T1000 (cell line): ENCODE measurements around the gene C11orf54.
A peak's percentile ranks its signal among the peaks of the same experiment; 100 is the strongest.

Experiments used
- DNase-seq: peaks from one replicate; lab custom pipeline; 2025; ENCODE audit warnings: mixed read lengths; lab: John Stamatoyannopoulos, UW

Gene C11orf54

GRCh38 chr11:93741094-93741881, at the start of gene C11orf54, which contains the start of gene TAF1D:
Gene C11orf54, plus strand, starts transcription at chr11:93741672. Its CDS starts 5,722 bp downstream, at chr11:93747394.
Gene TAF1D, minus strand, starts transcription at chr11:93741495. Its CDS starts 2,191 bp downstream, at chr11:93739304.
- peak; percentile 89 for DNase-seq

- no peak for DNase-seq
These were observed 47.4 kb upstream of the C11orf54 start for GRCh38 chr11:93694109-93694508.

- DNase-seq: no peak
These were observed 46.9 kb upstream of the C11orf54 start for GRCh38 chr11:93694557-93694956.

- no peak for DNase-seq
These were observed 43.9 kb upstream of the C11orf54 start for GRCh38 chr11:93697611-93698010.

GRCh38 chr11:93700830-93701229, 40.6 kb upstream of the C11orf54 start:
- no peak for DNase-seq

GRCh38 chr11:93704237-93704636, 37.2 kb upstream of the C11orf54 start:
- DNase-seq: no peak

GRCh38 chr11:93710239-93710638, 31.2 kb upstream of the C11orf54 start:
- no peak for DNase-seq

- no peak for DNase-seq
These were observed 28.8 kb upstream of the C11orf54 start for GRCh38 chr11:93712678-93713077.

GRCh38 chr11:93715797-93716396, 25.6 kb upstream of the C11orf54 start:
- no peak for DNase-seq

- no peak for DNase-seq
These were observed 24.0 kb upstream of the C11orf54 start for GRCh38 chr11:93717501-93717900.

- DNase-seq: no peak
These were observed 23.4 kb upstream of the C11orf54 start for GRCh38 chr11:93718057-93718563.

- no peak for DNase-seq
These were observed 22.2 kb upstream of the C11orf54 start for GRCh38 chr11:93719310-93719709.

GRCh38 chr11:93720522-93720921, 20.9 kb upstream of the C11orf54 start:
- no peak for DNase-seq

- DNase-seq: no peak
These were observed 17.4 kb upstream of the C11orf54 start for GRCh38 chr11:93724089-93724488.

GRCh38 chr11:93727985-93728791, 13.3 kb upstream of the C11orf54 start:
- DNase-seq: no peak

- DNase-seq: no peak
These were observed 12.7 kb upstream of the C11orf54 start for GRCh38 chr11:93728792-93729128.

- no peak for DNase-seq
These were observed 12.3 kb upstream of the C11orf54 start for GRCh38 chr11:93729129-93729616.

GRCh38 chr11:93730108-93731107, 11.1 kb upstream of the C11orf54 start:
- no peak for DNase-seq

- no peak for DNase-seq
These were observed 9.1 kb upstream of the C11orf54 start for GRCh38 chr11:93732237-93732892.

GRCh38 chr11:93733474-93733873, 8.0 kb upstream of the C11orf54 start:
- no peak for DNase-seq
